Naive B cell (primary cell): ENCODE measurements around the gene LZTS3. TPM values are rescaled to one million over a fixed set of nuclear protein-coding genes. Genes with fewer than 3 reads are reported as not detected.
"Not testable (repeated sequence)": the region's sequence is repeated elsewhere in the genome, so short reads cannot be mapped to it uniquely, and the experiment has no call there.

Experiments
- ATAC-seq, 2 donors: fragments of 150-1000 bp; cut with Tn5 transposase; 2 replicates each; pipeline ENCODE4 v1.10.0; 2021; ENCODE audit warnings: low read depth in 2 of 2, mild to moderate bottlenecking in 2 of 2, moderate library complexity in 2 of 2
- DNase-seq: peaks from one replicate; pipeline ENCODE4 v3.0.0; 2022
- H3K27ac Mint-ChIP-seq, 6 donors: one replicate each; pipeline ENCODE4 v1.8.0; 2020 to 2022; ENCODE audit warnings: mild to moderate bottlenecking in 6 of 6, mixed read lengths in 6 of 6, moderate library complexity in 5 of 6, inconsistent platforms in 2 of 6
- H3K27me3 Mint-ChIP-seq, 3 donors: one replicate each; pipeline ENCODE4 v1.8.0; 2021 to 2022; ENCODE audit warnings: mixed read lengths in 3 of 3, mild to moderate bottlenecking in 1 of 3
- H3K36me3 Mint-ChIP-seq, 2 donors: one replicate each; pipeline ENCODE4 v1.8.0; 2020 to 2022; ENCODE audit warnings: mixed read lengths in 2 of 2, inconsistent platforms in 1 of 2, mild to moderate bottlenecking in 1 of 2
- H3K4me1 Mint-ChIP-seq, 3 donors: one replicate each; pipeline ENCODE4 v1.8.0; 2020 to 2022; ENCODE audit warnings: mixed read lengths in 3 of 3, inconsistent platforms in 1 of 3, mild to moderate bottlenecking in 1 of 3, moderate library complexity in 1 of 3
- H3K4me3 Mint-ChIP-seq, 8 donors: one replicate each; pipeline ENCODE4 v1.8.0; 2020 to 2022; ENCODE audit warnings: mild to moderate bottlenecking in 8 of 8, mixed read lengths in 8 of 8, moderate library complexity in 8 of 8, inconsistent platforms in 2 of 8
- H3K9me3 Mint-ChIP-seq, 7 donors: one replicate each; pipeline ENCODE4 v1.8.0; 2020 to 2022; ENCODE audit warnings: mixed read lengths in 7 of 7, mild to moderate bottlenecking in 5 of 7, inconsistent platforms in 2 of 7, moderate library complexity in 1 of 7
- polyA plus RNA-seq, 6 donors: library from polyadenylated mRNA; unstranded; fragments of 300-500 nt; fragmentation: Illumina TruSeq; gene quantifications; one replicate each; pipeline ENCODE4 v1.2.3, GENCODE V29; 2021; ENCODE audit warnings: low read depth in 6 of 6

The LZTS3 gene
- polyA plus RNA-seq, 6 donors from 2014 or later: 0.19 to 1.4 (median 0.56) TPM

DNA sequence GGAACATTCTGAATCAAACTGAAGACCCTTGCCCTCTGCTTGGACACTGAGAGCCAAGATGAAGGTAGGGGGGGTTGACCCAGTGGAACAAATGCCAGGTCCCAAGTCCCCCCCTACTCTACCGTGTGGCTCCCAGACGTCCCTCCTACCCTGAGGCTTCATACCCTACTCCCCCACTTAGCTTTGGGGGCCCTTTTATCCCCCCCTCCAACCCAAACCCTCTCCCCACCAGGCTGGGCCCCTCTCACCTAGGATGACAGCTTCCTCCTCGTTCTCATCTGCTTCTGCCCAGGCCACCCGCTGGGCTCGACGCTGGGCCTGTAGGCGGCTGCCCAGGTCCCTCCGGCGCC is 29.6 kb upstream of the LZTS3 start:
- H3K9me3 Mint-ChIP-seq: no peaks in the 10 kb centered on the region
- peaks cover 5 to 8% of the 10 kb centered on the region in 2 donors for H3K36me3 Mint-ChIP-seq
- peak overlapping the region in 7 of 8 donors; percentile 49 to 96 (median 67) for H3K4me3 Mint-ChIP-seq
- peaks cover 17 to 18% (median 18%) of the 10 kb centered on the region in 3 donors for H3K4me1 Mint-ChIP-seq
- H3K27ac Mint-ChIP-seq: peak overlapping the region in 1 of 6 donors; percentile 91
- DNase-seq: no peak
- no peak for ATAC-seq
- H3K27me3 Mint-ChIP-seq: no peaks in the 10 kb centered on the region

GRCh38 chr20:3199976-3200755 is 26.8 kb upstream of the LZTS3 start:
- DNase-seq: no peak
- H3K9me3 Mint-ChIP-seq: no peaks in the 10 kb centered on the region
- ATAC-seq: no peak
- H3K4me3 Mint-ChIP-seq: peak overlapping the region in 1 of 8 donors; percentile 54
- H3K27ac Mint-ChIP-seq: peak overlapping the region in 1 of 6 donors; percentile 84
- peaks cover 9 to 19% of the 10 kb centered on the region in 2 donors for H3K36me3 Mint-ChIP-seq
- peaks cover 17 to 23% (median 18%) of the 10 kb centered on the region in 3 donors for H3K4me1 Mint-ChIP-seq
- H3K27me3 Mint-ChIP-seq: no peaks in the 10 kb centered on the region

DNA sequence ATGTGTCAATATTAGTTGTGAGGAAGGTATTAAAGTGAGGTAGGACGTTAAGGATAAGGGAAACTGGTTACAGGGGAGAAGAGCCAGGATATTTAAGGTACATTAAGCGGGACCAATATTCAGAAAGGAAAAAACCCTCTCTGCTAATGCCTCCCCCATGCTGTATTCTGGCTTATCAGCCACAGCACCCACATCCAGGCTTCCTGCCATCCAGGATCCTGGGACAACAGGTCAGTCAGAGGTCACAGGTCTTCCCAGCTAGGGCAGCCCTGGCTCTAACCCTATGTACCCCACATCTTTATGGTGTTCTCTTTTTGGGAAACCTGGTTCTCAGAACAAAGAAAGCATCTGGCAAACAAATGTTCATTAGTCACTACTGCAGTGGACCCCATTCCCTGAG is 25.9 kb upstream of the LZTS3 start:
- Mint-ChIP-seq H3K36me3 (peaks cover 9 to 20% of the 10 kb centered on the region in 2 donors), H3K4me1 (peaks cover 8 to 16% (median 14%) of the 10 kb centered on the region in 3 donors), H3K27ac (peak overlapping the region in 1 of 6 donors; percentile 54), H3K4me3 (peak overlapping the region in 2 of 8 donors; percentile 4 to 64), H3K27me3 (no peaks in the 10 kb centered on the region), H3K9me3 (no peaks in the 10 kb centered on the region)
- ATAC-seq (no peak), DNase-seq (no peak)

GRCh38 chr20:3195590-3196237 is 22.4 kb upstream of the LZTS3 start:
- DNase-seq: no peak
- Mint-ChIP-seq H3K4me3 (no peak overlapping the region), H3K4me1 (peaks cover 0 to 11% (median 6%) of the 10 kb centered on the region in 3 donors), H3K36me3 (peaks cover 9 to 41% of the 10 kb centered on the region in 2 donors), H3K27me3 (no peaks in the 10 kb centered on the region), H3K9me3 (no peaks in the 10 kb centered on the region), H3K27ac (peak overlapping the region in 2 of 6 donors; percentile 67 to 80)
- no peak for ATAC-seq

GRCh38 chr20:3194617-3195280 is 21.4 kb upstream of the LZTS3 start:
- H3K36me3 Mint-ChIP-seq: peaks cover 9 to 45% of the 10 kb centered on the region in 2 donors
- no peak for ATAC-seq
- no peaks in the 10 kb centered on the region for H3K9me3 Mint-ChIP-seq
- no peaks in the 10 kb centered on the region for H3K27me3 Mint-ChIP-seq
- H3K4me1 Mint-ChIP-seq: peaks cover 0 to 11% (median 8%) of the 10 kb centered on the region in 3 donors
- DNase-seq: no peak
- no peak overlapping the region for H3K27ac Mint-ChIP-seq
- no peak overlapping the region for H3K4me3 Mint-ChIP-seq

DNA sequence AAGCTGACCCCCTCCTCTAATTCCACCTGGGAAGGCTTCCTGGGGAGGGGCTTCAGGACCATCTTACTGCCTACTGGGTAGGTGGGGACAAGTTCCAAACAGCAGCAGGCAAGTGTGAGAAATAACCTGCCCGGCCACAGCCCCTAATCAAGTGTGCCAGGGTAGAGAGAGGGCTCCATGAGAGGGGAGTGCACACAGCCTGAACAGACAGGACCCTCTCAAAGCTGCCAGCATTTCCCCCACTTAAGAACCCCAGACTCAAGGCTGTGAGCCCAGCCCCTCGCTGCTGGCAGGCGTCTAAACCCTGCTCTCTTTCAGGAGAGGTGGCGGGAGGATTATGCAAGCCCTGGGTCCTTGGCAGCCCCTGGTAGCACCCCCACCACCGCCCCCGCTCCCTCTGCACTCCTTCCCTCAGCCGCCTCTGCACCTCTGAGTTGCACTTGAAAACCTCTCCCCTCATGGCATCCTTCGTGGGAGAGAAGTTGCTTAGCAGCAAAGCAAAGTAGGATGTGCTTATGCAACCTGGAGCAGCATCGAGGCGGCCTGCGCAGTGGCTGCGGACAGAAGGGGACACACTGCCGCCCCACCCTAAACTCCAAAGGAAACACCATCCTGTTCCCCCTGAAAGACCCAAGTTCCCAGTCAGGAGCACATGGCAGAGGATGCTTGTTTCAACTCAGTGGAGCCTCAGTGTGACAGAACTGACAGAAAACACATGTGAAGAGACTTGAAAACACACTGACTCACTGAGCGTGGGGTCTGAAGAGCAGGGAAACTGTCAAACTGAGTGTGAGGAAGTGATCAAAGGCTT is 20.7 kb upstream of the LZTS3 start:
- no peaks in the 10 kb centered on the region for H3K9me3 Mint-ChIP-seq
- ATAC-seq (no peak), DNase-seq (no peak)
- H3K4me1 Mint-ChIP-seq: peaks cover 0 to 11% (median 4%) of the 10 kb centered on the region in 3 donors
- H3K4me3 Mint-ChIP-seq: no peak overlapping the region
- H3K36me3 Mint-ChIP-seq: peaks cover 7 to 40% of the 10 kb centered on the region in 2 donors
- H3K27me3 Mint-ChIP-seq: no peaks in the 10 kb centered on the region
- no peak overlapping the region for H3K27ac Mint-ChIP-seq

- Mint-ChIP-seq H3K4me3 (peak overlapping the region in 1 of 8 donors; percentile 13), H3K27ac (peak overlapping the region in 1 of 6 donors; percentile 15)
- no peak for ATAC-seq
These were observed 19.1 kb upstream of the LZTS3 start for GRCh38 chr20:3192226-3193015.

DNA sequence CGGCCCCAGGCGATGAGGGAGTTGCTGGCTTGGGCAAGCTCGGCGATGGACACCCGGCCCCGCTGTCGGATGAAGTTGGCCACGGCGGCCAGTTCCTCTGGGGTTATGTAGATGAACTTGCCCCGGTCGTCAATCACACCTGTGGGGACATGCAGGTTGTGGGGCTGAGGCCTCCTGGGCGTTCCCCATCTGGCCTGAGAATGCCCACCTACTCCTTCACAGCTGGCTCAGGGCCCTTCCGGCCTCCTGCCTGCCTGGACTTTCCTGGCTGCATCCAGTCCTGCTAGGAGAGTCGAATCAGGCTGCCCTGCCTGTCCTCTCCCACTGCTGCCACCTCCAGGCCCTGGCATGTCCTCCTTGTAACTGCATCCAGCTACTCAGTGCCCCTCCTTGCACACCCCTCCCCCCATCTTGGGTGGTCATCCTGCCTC is 17.3 kb upstream of the LZTS3 start:
- ATAC-seq: no peak
- Mint-ChIP-seq H3K27ac (peak overlapping the region in 1 of 6 donors; percentile 72), H3K4me1 (peaks cover 0 to 6% (median 4%) of the 10 kb centered on the region in 3 donors), H3K36me3 (peaks cover 0 to 34% of the 10 kb centered on the region in 2 donors), H3K27me3 (no peaks in the 10 kb centered on the region), H3K4me3 (no peak overlapping the region), H3K9me3 (no peaks in the 10 kb centered on the region)
- no peak for DNase-seq

More at GRCh38 chr20:3192226-3193015, 19.1 kb upstream of the LZTS3 start:
- Mint-ChIP-seq H3K27me3 (no peaks in the 10 kb centered on the region), H3K9me3 (no peaks in the 10 kb centered on the region), H3K4me1 (peaks cover 0 to 11% (median 4%) of the 10 kb centered on the region in 3 donors), H3K36me3 (peaks cover 3 to 40% of the 10 kb centered on the region in 2 donors)
- no peak for DNase-seq

DNA sequence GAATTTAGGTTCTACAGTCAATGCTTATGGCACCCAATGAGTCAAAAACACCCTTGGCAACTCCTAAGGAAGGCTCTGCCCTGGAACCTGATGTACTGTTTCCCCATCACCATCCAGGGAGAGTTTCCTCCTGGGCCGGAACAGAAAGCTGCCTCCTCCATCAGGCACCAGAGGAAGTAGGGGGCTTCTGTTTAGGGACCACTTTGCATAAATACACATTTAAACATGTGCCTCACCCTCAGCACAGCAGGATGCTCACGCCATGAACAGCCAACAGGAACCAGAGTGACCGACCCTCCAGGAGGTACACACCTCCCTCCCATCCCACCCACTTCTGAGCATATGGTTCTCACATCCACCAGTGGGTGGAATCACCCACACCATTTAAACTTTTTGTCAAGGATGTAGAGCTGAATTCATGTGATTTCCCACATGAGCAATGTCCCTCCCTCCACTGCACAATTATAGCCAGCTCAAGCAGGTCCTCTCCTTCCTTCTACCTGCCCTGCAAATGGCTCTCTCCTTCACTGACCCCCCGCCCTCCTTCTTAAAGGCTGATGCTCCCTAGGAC is 16.3 kb upstream of the LZTS3 start:
- Mint-ChIP-seq H3K27ac (peak overlapping the region in 3 of 6 donors; percentile 5 to 94 (median 22)), H3K36me3 (peaks cover 0 to 28% of the 10 kb centered on the region in 2 donors), H3K4me1 (peaks cover 0 to 6% (median 4%) of the 10 kb centered on the region in 3 donors), H3K27me3 (no peaks in the 10 kb centered on the region), H3K4me3 (peak overlapping the region in 1 of 8 donors; percentile 63), H3K9me3 (no peaks in the 10 kb centered on the region)
- ATAC-seq (no peak), DNase-seq (no peak)

DNA sequence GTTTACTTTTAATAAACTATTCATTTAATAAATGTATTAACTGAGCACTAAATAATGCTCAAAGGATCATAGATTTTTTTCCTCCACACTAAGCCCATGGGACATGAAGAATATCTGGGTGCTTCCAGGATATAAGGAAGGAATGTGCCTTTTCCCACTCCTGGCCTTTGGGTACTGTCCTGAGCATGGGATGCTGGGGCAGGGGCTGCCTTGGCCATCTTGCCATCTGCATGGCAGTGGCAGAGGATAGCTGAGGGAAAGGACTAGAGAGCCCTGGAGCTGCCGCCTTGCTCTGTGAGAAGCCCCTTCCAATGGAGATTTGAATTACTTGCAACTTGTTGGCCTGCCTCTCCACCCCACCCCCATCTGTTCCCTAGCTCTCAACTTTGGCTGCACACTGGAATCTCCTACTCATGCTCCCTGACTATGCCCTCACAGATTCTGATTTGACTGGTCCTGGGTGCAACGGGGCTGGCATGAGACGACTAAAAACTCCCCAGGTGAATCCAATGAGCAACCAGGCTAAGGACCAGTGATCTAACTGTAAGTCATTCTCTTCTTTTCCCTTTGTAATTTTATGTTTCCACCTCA is 15.6 kb upstream of the LZTS3 start:
- Mint-ChIP-seq H3K4me1 (peaks cover 0 to 6% (median 4%) of the 10 kb centered on the region in 3 donors), H3K36me3 (peaks cover 0 to 28% of the 10 kb centered on the region in 2 donors), H3K27me3 (no peaks in the 10 kb centered on the region), H3K4me3 (peak overlapping the region in 1 of 8 donors; percentile 6), H3K27ac (peak overlapping the region in 1 of 6 donors; percentile 5), H3K9me3 (no peaks in the 10 kb centered on the region)
- ATAC-seq (no peak), DNase-seq (no peak)

DNA sequence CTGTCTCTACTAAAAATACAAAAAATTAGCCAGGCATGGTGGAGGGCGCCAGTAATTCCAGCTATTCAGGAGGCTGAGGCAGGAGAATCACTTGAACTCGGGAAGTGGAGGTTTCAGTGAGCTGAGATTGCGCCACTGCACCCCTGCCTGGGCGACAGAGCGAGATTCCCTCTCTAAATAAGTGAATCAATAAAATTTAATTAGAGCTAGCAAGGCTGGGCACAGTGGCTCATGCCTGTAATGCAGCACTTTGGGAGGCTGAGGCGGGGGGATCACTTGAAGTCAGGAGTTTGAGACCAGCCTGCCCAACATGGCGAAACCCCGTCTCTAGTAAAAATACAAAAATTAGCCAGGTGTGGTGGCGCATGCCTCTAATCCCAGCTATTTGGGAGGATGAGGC is 14.5 kb upstream of the LZTS3 start:
- H3K4me3 Mint-ChIP-seq, ATAC-seq, DNase-seq, H3K9me3 Mint-ChIP-seq, H3K27me3 Mint-ChIP-seq, H3K4me1 Mint-ChIP-seq: not testable (repeated sequence)
- Mint-ChIP-seq H3K27ac (peak overlapping the region in 1 of 6 donors; percentile 81), H3K36me3 (peaks cover 0 to 27% of the 10 kb centered on the region in 2 donors)
